NCI-H526 treated with DMSO at 0.1 percent for 48 hours (cell line): Measurements from ENCODE around the gene TSEN54.

Source experiments
- DNase-seq: peaks from one replicate; lab custom pipeline; 2025; lab: John Stamatoyannopoulos, UW

TSEN54 gene

GRCh38 chr17:75504347-75505151, 11.8 kb upstream of the TSEN54 start:
- no peak for DNase-seq

GRCh38 chr17:75505152-75505409, 11.2 kb upstream of the TSEN54 start:
- DNase-seq, result no peak

GRCh38 chr17:75505640-75506039, 10.7 kb upstream of the TSEN54 start:
- DNase-seq, result no peak

- DNase-seq, result no peak
These were observed 10.2 kb upstream of the TSEN54 start for GRCh38 chr17:75506134-75506533.

DNA sequence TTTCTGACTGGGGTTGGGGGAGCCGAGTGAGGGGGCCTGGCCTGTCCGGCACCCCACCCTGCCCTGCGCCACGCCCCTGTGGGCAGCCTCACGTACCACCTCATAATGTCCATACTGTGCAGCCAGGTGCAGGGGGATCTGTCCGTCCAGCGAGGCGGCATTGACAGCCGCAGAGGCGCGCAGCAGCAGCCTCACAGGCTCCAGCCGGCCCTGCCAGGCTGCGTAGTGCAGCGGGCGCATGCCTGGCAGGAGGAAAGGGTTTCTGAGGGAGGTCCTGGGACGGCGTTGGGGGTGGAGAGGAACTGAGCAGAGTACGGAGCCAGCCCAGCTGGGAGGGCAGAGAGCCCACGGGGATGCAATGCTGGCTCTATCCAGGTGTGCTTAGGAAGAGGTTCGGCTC, 9.4 kb upstream of the TSEN54 start:
- no peak for DNase-seq

GRCh38 chr17:75507733-75508719, 8.3 kb upstream of the TSEN54 start:
- no peak for DNase-seq

DNA sequence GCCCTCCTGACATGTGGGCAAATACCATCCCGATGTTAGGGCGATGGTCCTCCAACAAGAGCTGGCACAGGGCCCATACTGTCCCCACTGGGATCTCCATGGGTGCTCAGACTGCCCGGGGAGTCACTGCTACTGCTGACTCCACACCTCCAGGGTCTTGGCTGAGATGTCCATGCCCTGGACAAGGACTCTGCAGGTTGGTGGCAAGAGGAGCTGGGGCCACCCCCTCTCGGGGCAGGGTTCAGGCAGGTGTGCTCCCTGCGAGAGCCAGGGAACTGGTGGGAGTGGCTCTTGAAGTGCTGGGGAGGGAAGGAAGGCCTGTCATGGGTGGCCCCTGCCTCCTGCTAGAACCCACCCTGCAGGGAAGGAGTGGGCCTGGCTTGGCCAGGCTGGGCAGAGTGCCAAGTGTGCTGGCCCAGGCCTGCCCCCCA, 7.4 kb upstream of the TSEN54 start:
- DNase-seq, result no peak

DNA sequence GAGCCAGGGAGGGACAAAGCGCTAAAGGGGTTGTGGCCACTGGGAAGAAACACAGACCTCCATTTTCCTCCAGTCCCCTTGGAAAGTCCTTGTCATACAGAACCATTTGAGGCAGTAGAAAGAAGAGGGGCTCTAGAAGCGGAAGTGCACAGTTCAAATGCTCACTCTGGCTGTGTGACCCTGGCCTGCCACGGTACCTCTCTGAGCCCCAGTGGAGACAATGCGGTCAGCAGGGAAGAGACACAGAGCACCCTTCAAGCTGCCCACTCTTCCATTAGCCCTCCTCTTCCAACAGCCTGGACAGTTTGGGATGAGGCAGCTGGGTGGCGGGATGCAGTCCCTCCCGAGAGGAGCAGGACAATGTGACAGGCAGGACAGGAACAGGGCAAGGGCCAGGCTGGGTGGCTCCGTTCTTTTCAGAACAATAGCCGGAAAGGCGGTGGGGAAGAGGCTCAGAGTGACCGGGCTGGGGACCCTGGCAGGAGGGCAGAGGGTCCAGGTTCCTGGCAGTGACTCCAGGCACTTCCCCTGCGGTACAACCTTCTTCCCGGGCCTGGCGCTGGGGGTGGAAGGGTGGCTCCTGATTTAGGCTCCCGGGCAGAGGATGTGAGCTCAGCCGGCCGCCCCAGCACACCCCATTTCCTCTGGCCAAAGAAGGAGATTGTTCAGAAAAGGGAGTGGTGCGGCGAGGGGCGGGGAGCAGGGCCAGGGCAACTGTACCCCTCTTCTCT, 6.6 kb upstream of the TSEN54 start:
- DNase-seq, result no peak

DNA sequence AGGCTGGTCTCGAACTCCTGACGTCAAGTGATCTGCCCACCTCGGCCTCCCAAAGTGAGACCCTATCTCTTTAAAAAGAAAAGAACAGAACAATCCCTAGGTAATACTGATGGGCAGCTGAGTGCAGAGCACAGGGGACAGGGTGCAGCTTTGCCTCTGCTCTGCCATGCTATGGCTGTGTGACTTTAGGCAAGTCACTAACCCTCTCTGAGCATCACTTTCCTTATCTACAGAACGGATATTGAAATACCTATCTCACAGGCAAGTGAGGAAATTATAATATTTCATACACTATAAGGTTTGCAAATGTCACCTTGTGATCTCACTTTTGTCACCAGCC, 5.1 kb upstream of the TSEN54 start:
- DNase-seq, result no peak

DNA sequence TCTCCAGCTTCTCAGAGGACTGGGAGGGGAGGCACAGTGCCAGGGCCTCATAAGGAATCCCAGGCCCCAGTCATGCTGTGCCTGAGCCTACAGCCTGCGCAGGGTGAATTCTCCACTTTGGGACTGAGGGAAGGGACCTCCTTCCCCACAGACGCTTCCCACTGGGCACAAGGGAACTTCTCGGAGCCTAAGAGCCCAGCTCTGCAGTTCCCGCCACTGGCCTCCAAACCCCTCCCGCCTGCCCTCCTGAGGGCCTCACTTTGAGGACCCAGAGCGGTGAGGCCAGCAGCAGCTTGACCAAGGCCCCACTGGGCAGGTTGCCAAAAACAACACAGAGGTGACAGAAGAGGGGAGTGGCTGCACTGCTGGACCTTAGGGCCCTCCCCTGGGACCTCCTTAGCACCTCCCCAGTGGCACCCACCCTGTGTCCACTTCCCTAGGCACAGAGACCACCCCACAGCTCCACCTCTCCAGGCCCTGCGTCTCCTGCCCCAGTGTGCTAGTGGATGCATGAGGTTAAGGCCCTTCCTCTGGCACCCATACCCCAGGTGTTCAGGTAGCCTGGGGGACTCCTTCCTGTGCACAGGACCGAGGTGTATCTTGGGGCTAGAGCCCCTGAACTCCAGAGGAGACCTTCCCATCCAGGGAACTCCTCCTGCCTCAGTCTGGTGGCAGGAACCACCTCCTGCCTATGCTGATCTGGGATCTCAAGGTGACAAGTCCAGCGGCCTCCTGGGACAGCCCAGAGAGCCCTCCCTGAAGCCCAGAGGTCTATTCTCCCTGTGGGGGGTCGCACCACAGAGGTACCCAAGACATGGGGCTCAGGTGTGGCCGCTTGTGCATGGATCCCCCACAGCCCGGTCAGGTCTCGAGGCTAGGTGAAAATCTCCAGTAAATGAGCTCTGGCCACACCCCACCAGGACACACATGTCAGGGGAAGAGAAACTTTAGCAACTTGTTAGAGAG, 4.4 kb upstream of the TSEN54 start:
- no peak for DNase-seq

DNA sequence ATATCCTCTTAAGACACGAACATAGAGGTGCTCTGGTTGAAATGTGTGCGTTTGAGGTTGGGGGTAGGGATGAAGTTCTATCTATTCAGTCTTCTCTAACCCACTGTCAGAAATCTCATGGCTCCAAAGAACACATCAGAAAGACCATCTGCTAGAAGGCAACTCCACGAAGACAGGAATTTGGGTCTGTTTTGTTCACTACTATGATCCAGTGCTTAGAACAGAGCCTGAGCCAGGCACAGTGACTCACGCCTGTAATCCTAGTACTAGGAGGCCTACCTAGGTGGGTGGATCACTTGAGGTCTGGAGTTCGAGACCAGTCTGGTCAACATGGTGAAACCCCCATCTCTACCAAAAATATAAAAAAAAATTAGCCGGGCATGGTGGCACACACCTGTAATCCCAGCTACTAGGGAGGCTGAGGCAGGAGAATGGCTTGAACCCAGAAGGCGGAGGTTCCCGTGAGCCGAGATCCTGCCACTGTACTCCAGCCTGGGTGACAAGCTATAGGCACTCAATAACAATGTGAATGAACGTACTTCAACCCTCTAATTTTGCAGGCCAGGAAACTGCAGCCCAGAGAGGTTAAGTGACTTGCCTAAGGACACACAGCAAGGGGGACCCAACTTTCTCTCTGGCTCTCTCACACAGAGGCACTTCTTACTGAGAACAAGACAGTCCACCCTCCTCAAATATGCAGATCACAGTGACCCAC, 3.2 kb upstream of the TSEN54 start:
- no peak for DNase-seq

- no peak for DNase-seq
These were observed 2.7 kb upstream of the TSEN54 start for GRCh38 chr17:75513641-75514000.

DNA sequence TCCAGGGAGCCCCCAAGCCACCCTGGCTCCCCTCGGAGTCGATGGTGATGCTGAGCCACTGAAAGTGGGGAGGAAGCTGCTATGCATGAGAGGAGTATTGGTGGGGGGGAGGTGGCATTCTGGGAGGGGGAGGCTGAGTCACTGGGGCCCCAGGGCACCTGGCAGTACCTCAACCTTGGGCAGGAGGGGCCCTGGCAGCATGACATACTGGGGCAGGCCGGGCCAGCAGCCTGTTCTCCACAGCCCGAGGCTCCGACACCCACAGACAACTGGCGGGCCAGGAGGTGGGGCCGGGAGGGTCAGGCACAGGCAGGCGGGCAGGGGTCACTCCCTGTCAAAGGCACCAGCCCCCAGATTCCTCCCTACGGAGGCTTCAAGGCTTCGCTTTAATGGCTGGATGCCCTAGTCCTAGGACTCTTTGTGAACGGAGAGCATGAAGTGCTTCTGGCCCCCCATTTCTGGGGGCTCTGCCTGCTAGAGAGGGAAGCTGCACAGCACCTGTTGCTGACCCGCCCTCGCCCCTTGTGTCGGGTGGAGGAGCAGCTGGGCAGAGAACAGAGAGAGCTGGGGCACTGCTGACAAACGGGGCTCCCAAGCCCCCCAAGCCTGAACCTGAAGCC, 1.9 kb upstream of the TSEN54 start:
- no peak for DNase-seq

- DNase-seq, result no peak
These were observed 1.3 kb upstream of the TSEN54 start for GRCh38 chr17:75514919-75515495.

- peak; percentile 90 for DNase-seq
These were observed 653 bp upstream of the TSEN54 start, which contains the start of gene CASKIN2 for GRCh38 chr17:75515496-75516254. CASKIN2 (minus strand) TSS chr17:75515537; CDS start chr17:75513804, 1,733 bp downstream.

DNA sequence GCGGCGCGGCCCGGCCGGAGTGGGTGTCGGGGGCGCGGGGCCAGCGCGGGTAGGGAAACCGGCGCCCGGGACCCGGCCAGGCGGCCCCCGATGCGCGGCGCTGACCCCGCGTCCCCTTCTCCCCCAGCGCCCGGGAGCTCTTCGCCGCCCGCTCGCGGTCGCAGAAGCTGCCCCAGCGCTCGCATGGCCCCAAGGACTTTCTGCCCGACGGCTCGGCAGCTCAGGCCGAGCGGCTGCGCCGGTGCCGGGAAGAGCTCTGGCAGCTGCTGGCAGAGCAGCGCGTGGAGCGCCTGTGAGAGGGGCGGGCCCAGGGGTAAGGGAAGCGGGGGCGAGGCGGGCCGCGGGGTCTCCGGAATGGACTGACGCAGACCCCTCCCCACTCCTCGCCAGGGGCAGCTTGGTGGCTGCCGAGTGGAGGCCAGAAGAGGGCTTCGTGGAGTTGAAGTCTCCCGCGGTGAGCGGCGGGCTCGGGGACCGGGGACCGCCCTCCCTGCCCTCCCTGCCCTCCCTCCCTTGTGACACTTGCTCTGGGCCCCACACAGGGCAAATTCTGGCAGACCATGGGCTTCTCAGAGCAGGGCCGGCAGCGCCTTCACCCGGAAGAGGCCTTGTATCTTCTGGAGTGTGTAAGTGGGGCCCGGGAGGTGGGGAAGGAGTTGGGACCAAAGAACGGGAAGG, 430 bp downstream of the TSEN54 start:
- no peak for DNase-seq

- DNase-seq, result no peak
These were observed 1.1 kb downstream of the TSEN54 start for GRCh38 chr17:75517297-75517865.

GRCh38 chr17:75518201-75518600, 1.9 kb downstream of the TSEN54 start:
- DNase-seq, result no peak
